Activated CD4-positive, alpha-beta memory T cell treated with anti-CD3 and anti-CD28 coated beads, Interleukin-2, amount 10 ng/mL, durations not matched to agents 7 days and 5 days (primary cell): Measurements from ENCODE around the gene C11orf68. TPM values are rescaled to one million over a fixed set of nuclear protein-coding genes. Genes with fewer than 3 reads are reported as not detected.

Experiments used
- CTCF ChIA-PET: fragments of 350-600 bp; sonication (Branson Sonifier 250); formaldehyde crosslinking; loops from one replicate; lab custom pipeline; 2021; ENCODE audit warnings: antibody characterized with exemption, inconsistent platforms; lab: Charles Lee
- POLR2A ChIA-PET: fragments of 350-600 bp; sonication (Branson Sonifier 250); formaldehyde crosslinking; loops from one replicate; lab custom pipeline; 2021; ENCODE audit warnings: antibody characterized with exemption; lab: Charles Lee
- DNase-seq: peaks from one replicate; pipeline ENCODE4 v3.0.0-alpha.2; 2020
- H3K27ac Mint-ChIP-seq: one replicate; pipeline ENCODE4 v1.8.0; 2021; ENCODE audit warnings: mild to moderate bottlenecking, mixed read lengths
- H3K27me3 Mint-ChIP-seq: one replicate; pipeline ENCODE4 v1.8.0; 2021; ENCODE audit warnings: mixed read lengths
- H3K36me3 Mint-ChIP-seq: one replicate; pipeline ENCODE4 v1.8.0; 2021; ENCODE audit warnings: low read depth, mixed read lengths
- H3K4me1 Mint-ChIP-seq: one replicate; pipeline ENCODE4 v1.8.0; 2021; ENCODE audit warnings: mixed read lengths
- H3K4me3 Mint-ChIP-seq: one replicate; pipeline ENCODE4 v1.8.0; 2021; ENCODE audit warnings: mild to moderate bottlenecking, mixed read lengths
- H3K9me3 Mint-ChIP-seq: one replicate; pipeline ENCODE4 v1.8.0; 2021; ENCODE audit warnings: mixed read lengths
- total RNA-seq, 2 experiments: library from RNA; stranded (reverse); gene quantifications; one replicate each; pipeline ENCODE4 v1.2.3, GENCODE V29; 2021

The C11orf68 gene
- total RNA-seq, 2 experiments from 2014 or later, result 34.1 to 34.2 TPM

DNA sequence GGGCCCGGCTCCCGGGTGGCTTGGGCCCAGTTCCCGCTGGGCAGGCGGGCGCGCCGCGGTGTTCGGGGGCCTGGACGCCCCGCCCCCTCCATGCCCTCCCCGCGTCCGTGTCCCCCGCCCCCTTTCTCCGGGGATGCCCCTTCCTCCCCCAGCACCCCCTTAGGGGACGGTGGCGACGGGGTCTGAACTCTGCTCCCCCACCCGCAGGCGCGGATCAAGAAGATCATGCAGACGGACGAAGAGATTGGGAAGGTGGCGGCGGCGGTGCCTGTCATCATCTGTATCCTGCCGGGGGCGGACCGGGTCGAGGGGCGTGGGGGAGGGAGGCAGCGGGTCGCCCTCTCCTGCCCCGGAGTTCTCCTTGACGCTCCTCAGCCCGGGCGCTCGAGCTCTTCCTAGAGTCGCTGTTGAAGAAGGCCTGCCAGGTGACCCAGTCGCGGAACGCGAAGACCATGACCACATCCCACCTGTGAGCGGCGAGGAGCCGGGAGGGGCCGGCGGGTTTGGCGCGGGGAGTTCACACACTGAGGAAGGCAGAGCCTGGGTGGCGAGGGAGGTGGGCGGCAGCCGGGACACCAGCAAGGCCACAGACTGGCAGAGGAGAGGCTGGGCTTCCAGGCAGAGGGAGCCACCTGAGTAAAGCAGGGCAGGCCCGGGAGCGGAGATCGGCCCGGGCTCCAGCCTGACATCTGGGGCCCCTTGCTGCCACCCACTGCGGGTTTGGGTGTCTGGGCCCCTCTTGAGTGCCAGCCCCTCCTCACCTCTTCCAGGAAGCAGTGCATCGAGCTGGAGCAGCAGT, 910 bp upstream of the C11orf68 start:
- peaks cover 39% of the 10 kb centered on the region for H3K4me1 Mint-ChIP-seq
- no peaks in the 10 kb centered on the region for H3K9me3 Mint-ChIP-seq
- peak; percentile 66 for DNase-seq
- H3K4me3 Mint-ChIP-seq, result peak overlapping the region; percentile 93
- peaks cover 30% of the 10 kb centered on the region for H3K36me3 Mint-ChIP-seq
- no peaks in the 10 kb centered on the region for H3K27me3 Mint-ChIP-seq
- H3K27ac Mint-ChIP-seq, result peak overlapping the region; percentile 87
- POLR2A ChIA-PET, result interaction anchor here (1.4 to 3.6 kb wide), 8 partner anchors 8 to 61 kb away, joined by 5 to 41 read pairs (median 12); partner anchors contain the start of genes CCDC85B, CFL1, FIBP and FOSL1
- CTCF ChIA-PET, result interaction anchor here (1.4 to 2.8 kb wide), 2 partner anchors 13 to 35 kb away, joined by 3 to 9 read pairs; no protein-coding TSS in a partner anchor

DNA sequence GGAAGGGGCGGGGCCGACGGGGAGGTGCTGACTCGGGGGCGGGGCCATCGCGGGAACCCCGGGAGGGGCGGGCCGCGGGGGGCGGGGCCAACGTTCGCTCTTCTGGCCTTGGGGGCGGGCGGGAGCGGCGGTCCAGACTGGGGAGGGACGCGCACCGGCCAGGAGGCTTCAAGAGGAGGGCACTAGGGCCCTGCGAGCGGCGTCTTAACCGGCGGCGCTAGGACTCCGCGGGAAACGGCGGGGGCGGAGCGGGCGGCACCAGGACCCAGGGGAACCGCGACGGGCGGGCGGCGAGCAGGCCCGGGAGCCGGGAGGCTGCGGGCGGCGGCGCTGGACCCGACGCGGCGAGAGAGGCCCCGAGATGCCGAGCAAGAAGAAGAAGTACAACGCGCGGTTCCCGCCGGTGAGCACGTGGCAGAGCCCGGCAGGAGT, 295 bp upstream of the C11orf68 start, which contains the start of gene DRAP1:
TSS of gene DRAP1 (plus strand) at position 286 of the 432 bp plus-strand sequence. CDS start at position 362, 76 bp downstream.
- DNase-seq, result peak; percentile 99
- Mint-ChIP-seq H3K27me3 (no peaks in the 10 kb centered on the region), H3K4me3 (peak within 1 kb of the TSS; percentile 93), H3K9me3 (no peaks in the 10 kb centered on the region), H3K27ac (peak within 1 kb of the TSS; percentile 87), H3K36me3 (peaks cover 30% of the 10 kb centered on the region), H3K4me1 (peaks cover 42% of the 10 kb centered on the region)
- ChIA-PET POLR2A (interaction anchor here (1.0 to 3.6 kb wide), 19 partner anchors 9 to 61 kb away, joined by 3 to 50 read pairs (median 8); partner anchors contain the start of genes CCDC85B, CFL1, FIBP and FOSL1), CTCF (interaction anchor here (1.4 to 2.8 kb wide), 5 partner anchors 13 to 60 kb away, joined by 3 to 11 read pairs (median 7); partner anchors contain the start of genes CCDC85B, FIBP and MUS81)

DNA sequence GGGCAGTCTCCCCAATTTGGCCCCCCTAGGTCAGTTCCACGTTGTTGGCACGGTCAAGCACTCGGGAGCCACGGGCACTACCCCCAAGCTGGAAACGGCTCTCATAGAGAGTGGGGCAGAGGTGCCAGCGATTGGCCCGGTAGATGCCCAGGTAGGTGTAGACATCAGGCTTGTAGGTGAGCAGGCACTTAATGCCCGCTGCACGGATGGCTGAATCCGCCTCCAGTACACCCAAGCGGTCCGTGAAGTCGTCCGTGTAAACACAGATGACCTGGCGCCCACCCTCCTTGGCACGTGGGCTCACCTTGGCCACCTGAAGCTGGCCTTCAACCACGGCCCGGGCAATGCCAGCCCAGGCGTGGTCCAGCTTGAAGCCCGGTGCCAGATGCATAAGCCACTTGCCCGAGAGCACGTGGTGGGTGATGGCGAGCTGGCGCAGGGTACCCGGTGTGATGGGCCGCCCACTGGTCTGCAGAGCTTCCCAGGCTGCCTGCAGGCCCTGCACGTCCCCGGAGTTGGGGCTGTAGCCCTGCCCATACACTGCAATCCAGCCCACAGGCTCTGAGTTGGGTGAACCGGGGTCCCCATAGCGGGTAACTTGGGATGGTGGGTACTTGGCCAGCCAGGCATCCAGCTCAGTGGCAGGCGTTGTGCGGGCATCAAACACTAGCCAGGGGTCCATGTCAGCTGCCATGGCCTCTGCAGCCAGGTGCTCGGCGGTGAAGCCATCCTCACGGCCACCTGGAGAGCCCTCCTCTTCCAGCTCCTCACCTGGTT, 1.2 kb downstream of the C11orf68 start:
- Mint-ChIP-seq H3K9me3 (no peaks in the 10 kb centered on the region), H3K36me3 (peaks cover 26% of the 10 kb centered on the region), H3K27ac (no peak overlapping the region), H3K4me1 (peaks cover 39% of the 10 kb centered on the region), H3K27me3 (no peaks in the 10 kb centered on the region), H3K4me3 (peak overlapping the region; percentile 93)
- POLR2A ChIA-PET, result interaction anchor here (0.8 to 3.6 kb wide), 15 partner anchors 9 to 85 kb away, joined by 3 to 50 read pairs (median 10); partner anchors contain the start of genes BANF1, CCDC85B, CFL1 and FIBP
- CTCF ChIA-PET, result interaction anchor here (0.7 to 2.8 kb wide), 7 partner anchors 16 to 69 kb away, joined by 3 to 11 read pairs (median 6); partner anchors contain the start of genes CCDC85B, FIBP and MUS81
- DNase-seq, result no peak

DNA sequence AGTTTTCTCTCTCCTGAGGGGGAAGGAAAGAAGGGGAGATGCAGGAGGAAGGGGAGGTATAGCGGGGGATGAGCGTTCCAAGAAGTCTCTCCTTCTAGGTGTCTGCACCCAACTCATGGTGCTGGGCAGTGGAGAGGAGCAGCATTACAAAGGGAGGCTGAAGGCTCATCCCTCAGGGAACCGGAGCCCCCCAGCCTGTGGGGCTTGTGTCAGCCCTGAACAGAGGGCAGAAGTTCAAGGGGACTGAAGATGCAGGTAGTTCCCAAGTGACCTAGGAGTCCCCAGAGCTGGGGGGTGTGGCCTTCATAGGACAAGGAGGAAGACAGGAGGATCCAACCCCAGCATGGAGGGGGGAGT, 1.8 kb downstream of the C11orf68 start:
- Mint-ChIP-seq H3K27ac (no peak overlapping the region), H3K4me1 (peaks cover 35% of the 10 kb centered on the region), H3K9me3 (no peaks in the 10 kb centered on the region), H3K27me3 (no peaks in the 10 kb centered on the region), H3K36me3 (peaks cover 21% of the 10 kb centered on the region), H3K4me3 (peak overlapping the region; percentile 68)
- no peak for DNase-seq
- ChIA-PET CTCF (interaction anchor here (0.7 to 2.7 kb wide), 3 partner anchors 29 to 69 kb away, joined by 3 to 7 read pairs (median 4); partner anchors contain the start of genes FIBP and MUS81), POLR2A (interaction anchor here (0.8 to 3.6 kb wide), 5 partner anchors 11 to 86 kb away, joined by 3 to 50 read pairs (median 17); partner anchors contain the start of genes BANF1, CCDC85B, FIBP and FOSL1)

DNA sequence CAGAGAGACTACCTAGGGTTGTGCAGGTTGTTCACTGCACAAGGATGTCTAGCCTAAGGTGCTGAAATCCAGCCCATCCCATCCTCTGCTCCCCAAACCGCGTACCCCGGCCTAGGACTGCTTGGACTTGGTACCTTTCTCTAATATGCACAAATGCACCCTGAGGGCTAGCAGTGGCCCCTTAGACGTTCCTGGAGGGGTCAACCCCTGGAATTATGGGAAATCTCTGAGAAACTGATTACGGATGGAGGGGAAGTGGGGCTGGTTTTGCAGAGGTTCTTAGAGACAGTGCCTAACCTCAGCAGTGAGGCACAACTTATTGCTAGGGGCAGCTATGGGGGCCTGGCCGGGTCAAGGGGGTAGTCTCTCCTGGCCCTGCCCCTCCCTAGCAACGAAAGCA, 2.5 kb downstream of the C11orf68 start:
- CTCF ChIA-PET, result interaction anchor here (2.7 kb wide), 1 partner anchor 57 kb away, joined by 7 read pairs; the partner anchor contains the start of gene MUS81
- POLR2A ChIA-PET, result interaction anchor here (1.0 to 2.2 kb wide), 4 partner anchors 12 to 25 kb away, joined by 4 to 8 read pairs (median 6); no protein-coding TSS in a partner anchor
- Mint-ChIP-seq H3K27ac (no peak overlapping the region), H3K4me3 (peak overlapping the region; percentile 68), H3K4me1 (peaks cover 36% of the 10 kb centered on the region), H3K27me3 (no peaks in the 10 kb centered on the region), H3K9me3 (no peaks in the 10 kb centered on the region), H3K36me3 (peaks cover 17% of the 10 kb centered on the region)
- DNase-seq, result no peak

DNA sequence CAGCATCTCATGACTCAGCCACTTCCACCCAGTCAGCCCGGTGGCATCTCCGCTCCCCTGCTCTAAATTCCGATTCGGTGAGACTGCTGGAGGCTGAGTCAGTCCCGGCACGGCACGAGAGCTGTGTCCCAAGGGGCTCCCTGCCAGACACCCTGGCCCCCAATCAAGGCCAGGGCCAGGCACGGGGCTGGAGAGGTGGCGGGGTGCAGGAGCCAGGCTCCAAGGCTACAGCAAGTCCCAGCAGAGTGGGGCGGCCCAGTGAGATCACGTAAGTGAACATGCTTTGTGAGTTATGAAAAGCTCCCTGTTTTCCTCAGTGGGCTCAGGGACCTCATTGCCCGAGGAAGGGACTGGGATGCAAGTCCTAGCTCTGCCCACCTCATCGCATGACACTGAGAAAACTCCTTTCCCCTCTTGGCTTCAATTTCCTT, 3.0 kb downstream of the C11orf68 start:
- H3K4me3 Mint-ChIP-seq, result no peak overlapping the region
- no peak for DNase-seq
- peaks cover 16% of the 10 kb centered on the region for H3K36me3 Mint-ChIP-seq
- CTCF ChIA-PET, result interaction anchor here (0.5 kb wide), 1 partner anchor 28 kb away, joined by 3 read pairs; the partner anchor contains the start of gene FIBP
- no peaks in the 10 kb centered on the region for H3K9me3 Mint-ChIP-seq
- peaks cover 34% of the 10 kb centered on the region for H3K4me1 Mint-ChIP-seq
- POLR2A ChIA-PET, result interaction anchor here (1.0 to 2.2 kb wide), 4 partner anchors 12 to 25 kb away, joined by 4 to 8 read pairs (median 6); no protein-coding TSS in a partner anchor
- no peak overlapping the region for H3K27ac Mint-ChIP-seq
- H3K27me3 Mint-ChIP-seq, result no peaks in the 10 kb centered on the region

DNA sequence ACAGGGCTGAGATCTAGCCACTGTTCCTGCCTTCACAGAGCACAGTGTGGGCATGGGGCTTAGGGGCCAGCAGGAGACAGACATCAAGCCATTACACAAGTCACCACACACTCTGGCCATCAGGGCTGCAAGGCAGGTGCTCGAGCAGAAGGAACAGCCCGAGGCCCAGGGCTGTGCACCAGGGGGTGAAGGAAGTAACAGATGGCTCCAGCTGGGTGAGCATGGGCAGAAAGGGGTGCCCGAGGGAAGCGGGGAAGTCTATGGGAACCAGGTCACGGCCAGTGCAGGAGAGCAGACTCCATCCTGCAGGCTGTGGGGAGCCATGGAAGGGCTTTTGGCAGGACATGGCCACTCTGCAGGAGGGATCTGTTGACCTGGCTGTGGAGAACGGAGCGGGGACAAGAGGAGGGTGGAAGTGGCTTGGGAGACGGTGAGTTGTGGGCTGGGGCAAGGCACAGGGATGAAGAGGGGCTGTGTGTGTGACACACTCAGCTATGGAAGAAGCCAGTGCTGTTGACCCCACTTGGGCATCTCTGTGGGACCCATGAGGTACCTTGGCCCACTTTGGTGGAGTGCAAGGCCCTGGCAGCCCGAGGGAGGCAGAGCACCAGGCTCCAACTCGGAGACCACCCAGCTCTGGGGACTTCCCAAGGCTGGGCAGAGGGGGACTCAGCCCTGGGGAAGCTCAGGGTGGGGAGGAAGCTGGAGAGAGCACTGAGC, 3.6 kb downstream of the C11orf68 start:
- CTCF ChIA-PET, result interaction anchor here (0.5 kb wide), 1 partner anchor 27 kb away, joined by 3 read pairs; the partner anchor contains the start of gene FIBP
- no peak overlapping the region for H3K4me3 Mint-ChIP-seq
- no peak overlapping the region for H3K27ac Mint-ChIP-seq
- POLR2A ChIA-PET, result interaction anchor here (0.7 to 2.2 kb wide), 6 partner anchors 13 to 24 kb away, joined by 3 to 8 read pairs (median 4); partner anchors contain the start of gene FOSL1
- H3K36me3 Mint-ChIP-seq, result peaks cover 13% of the 10 kb centered on the region
- H3K9me3 Mint-ChIP-seq, result no peaks in the 10 kb centered on the region
- DNase-seq, result no peak
- no peaks in the 10 kb centered on the region for H3K27me3 Mint-ChIP-seq
- H3K4me1 Mint-ChIP-seq, result peaks cover 29% of the 10 kb centered on the region

DNA sequence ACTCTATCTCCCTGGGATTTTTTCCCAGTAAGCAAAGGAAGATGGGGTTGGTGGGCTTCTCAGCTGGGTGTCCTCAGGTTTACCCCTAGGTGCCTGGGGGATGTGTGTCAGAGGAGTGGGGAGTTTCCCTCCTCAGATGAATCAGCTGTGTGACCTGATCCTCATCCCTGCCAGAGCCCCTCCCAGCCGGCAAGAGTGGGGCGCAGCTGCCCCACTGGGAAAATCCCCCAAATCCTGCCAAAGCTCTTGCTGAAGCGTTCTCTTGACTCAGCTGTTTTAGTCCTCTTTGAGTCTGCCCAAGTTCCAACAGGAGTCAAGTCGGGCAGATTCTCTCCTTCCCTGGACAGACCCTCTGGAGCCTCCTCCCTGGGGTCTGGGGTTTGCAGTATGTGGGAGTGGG, 6.0 kb downstream of the C11orf68 start:
- H3K4me3 Mint-ChIP-seq, result no peak overlapping the region
- CTCF ChIA-PET, result interaction anchor here (1.6 to 1.7 kb wide), 2 partner anchors 25 to 28 kb away, joined by 4 to 6 read pairs; partner anchors contain the start of gene FIBP
- peaks cover 29% of the 10 kb centered on the region for H3K4me1 Mint-ChIP-seq
- DNase-seq, result no peak
- peaks cover 5% of the 10 kb centered on the region for H3K36me3 Mint-ChIP-seq
- H3K27me3 Mint-ChIP-seq, result peaks cover 2% of the 10 kb centered on the region
- POLR2A ChIA-PET, result interaction anchor here (1.3 to 2.7 kb wide), 4 partner anchors 12 to 22 kb away, joined by 4 to 10 read pairs (median 6); partner anchors contain the start of gene CCDC85B
- no peak overlapping the region for H3K27ac Mint-ChIP-seq
- no peaks in the 10 kb centered on the region for H3K9me3 Mint-ChIP-seq

DNA sequence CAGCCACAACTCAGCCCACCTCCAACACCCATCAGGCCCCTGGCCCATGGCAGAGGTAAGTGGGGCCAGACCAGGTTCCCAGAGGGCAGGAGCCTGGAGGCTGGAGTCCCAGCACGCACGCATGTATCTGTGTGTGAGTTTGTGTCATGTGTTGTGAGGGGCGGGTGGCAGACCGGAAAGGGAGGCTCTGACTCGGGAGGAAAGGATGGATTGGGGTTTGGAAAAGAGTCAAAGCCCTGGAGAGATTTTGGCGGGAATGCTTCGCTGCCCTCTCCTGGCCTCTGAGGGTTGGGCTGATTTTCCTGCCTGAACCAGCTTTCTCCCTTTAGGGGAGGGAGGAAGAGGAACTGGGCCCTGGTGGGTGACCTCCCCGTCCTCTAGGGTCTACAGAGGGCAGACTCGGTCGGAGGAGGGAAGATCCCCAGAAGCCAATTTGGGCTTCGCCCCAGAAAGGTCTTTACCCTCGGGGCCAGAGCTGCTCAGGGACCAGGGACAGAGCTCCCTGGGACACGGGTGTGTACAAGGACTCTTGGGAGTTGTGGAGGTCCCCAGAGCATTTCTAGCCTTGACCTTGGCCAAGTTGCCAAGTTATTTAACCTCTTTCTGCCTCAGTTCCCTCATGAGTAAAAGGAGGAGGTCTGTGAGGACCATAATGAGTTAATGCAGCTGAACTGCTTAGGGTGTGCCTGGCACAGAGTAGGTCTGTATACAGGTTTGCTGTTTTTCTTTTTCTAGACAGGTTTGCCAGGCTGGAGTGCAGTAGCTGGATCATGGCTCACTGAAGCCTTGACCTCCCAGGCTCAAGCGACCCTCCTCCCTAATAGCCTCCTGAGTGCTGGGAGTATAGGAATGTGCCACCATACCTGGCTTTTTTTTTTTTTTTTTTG, 6.9 kb downstream of the C11orf68 start:
- no peak for DNase-seq
- H3K4me1 Mint-ChIP-seq, result peaks cover 23% of the 10 kb centered on the region
- H3K27ac Mint-ChIP-seq, result no peak overlapping the region
- CTCF ChIA-PET, result interaction anchor here (0.7 to 1.7 kb wide), 4 partner anchors 13 to 27 kb away, joined by 3 to 6 read pairs (median 5); partner anchors contain the start of genes CCDC85B and FIBP
- H3K36me3 Mint-ChIP-seq, result peaks cover 2% of the 10 kb centered on the region
- POLR2A ChIA-PET, result interaction anchor here (1.2 to 2.7 kb wide), 5 partner anchors 11 to 21 kb away, joined by 3 to 10 read pairs (median 4); partner anchors contain the start of gene CCDC85B
- H3K27me3 Mint-ChIP-seq, result peaks cover 3% of the 10 kb centered on the region
- H3K9me3 Mint-ChIP-seq, result no peaks in the 10 kb centered on the region
- H3K4me3 Mint-ChIP-seq, result no peak overlapping the region

DNA sequence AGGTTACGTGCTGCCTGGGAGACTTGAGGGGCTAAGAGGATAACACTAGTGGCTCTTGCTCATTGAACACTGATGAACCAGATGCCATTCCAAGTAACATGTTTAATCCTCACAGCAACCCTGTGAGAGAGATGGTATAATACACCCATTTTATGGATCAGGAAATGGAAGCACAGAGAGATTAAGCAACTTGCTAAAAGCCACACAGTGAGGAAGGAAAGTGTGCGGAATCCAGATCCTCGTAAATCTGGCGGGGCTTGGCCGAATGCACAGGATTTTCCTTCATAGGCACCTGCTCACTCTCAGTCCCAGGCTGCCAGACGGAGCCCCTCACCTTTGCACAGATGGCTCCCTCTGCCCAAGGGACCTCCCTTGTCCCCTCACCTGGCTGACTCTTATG, 11.0 kb downstream of the C11orf68 start:
- Mint-ChIP-seq H3K27me3 (peaks cover 8% of the 10 kb centered on the region), H3K36me3 (no peaks in the 10 kb centered on the region), H3K27ac (no peak overlapping the region), H3K9me3 (no peaks in the 10 kb centered on the region), H3K4me3 (no peak overlapping the region), H3K4me1 (peaks cover 10% of the 10 kb centered on the region)
- no peak for DNase-seq
- ChIA-PET POLR2A (interaction anchor here (1.0 to 2.3 kb wide), 2 partner anchors 9 to 12 kb away, joined by 4 to 7 read pairs; no protein-coding TSS in a partner anchor), CTCF (no interaction called here)
